ENCODE data around the gene PRKCH. TPM values are rescaled to one million over a fixed set of nuclear protein-coding genes. Genes with fewer than 3 reads are reported as not detected.
"Not testable (repeated sequence)": the region's sequence is repeated elsewhere in the genome, so short reads cannot be mapped to it uniquely, and the experiment has no call there.

PRKCH gene
- polyA plus RNA-seq, 3 donors, result 5.1 to 19.7 (median 10.1) TPM

GRCh38 chr14:61401461-61401860 lies 80.1 kb downstream of the PRKCH start:
- H3K27ac ChIP-seq (ENCODE audit: low read depth, low read length), result no peak overlapping the region
- 75 to 94% (median 85%) methylated on average over 2 of the region's 2 CpGs for WGBS, 3 donors

GRCh38 chr14:61403411-61403810 lies 82.0 kb downstream of the PRKCH start:
- WGBS, 3 donors, result 51 to 75% (median 64%) methylated on average over 2 of the region's 2 CpGs
- no peak overlapping the region for H3K27ac ChIP-seq (ENCODE audit: low read depth, low read length)

- 81 to 92% (median 88%) methylated on average over 1 of the region's 1 CpG for WGBS, 3 donors
- H3K27ac ChIP-seq (ENCODE audit: low read depth, low read length), result no peak overlapping the region
These were observed 83.3 kb downstream of the PRKCH start for GRCh38 chr14:61404637-61405036.

DNA sequence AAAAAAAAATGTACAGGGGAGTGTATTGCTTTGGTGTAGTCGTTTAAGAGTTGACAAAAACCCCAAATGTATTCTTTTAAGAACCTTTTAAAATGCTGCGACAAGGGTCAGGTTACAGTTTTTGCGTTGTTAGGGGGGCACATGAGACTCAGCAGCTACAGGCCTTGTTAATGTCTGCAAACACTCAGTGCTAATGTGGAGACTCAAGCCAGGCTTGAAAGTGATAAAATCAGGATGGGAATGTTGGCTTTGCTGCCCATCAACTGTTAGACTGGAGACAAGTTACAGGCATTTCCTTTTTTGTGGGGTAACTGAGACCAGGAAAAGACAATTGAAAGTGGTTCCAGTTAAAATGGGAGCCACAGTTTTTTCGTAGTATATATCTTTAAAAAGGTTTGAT lies 84.8 kb downstream of the PRKCH start:
- 62 to 66% (median 66%) methylated on average over 4 of the region's 4 CpGs for WGBS, 3 donors
- H3K27ac ChIP-seq (ENCODE audit: low read depth, low read length), result no peak overlapping the region

- H3K27ac ChIP-seq (ENCODE audit: low read depth, low read length), result no peak overlapping the region
- WGBS, 3 donors, result 51 to 62% (median 58%) methylated on average over 6 of the region's 6 CpGs
These were observed 85.3 kb downstream of the PRKCH start for GRCh38 chr14:61406675-61407074.

DNA sequence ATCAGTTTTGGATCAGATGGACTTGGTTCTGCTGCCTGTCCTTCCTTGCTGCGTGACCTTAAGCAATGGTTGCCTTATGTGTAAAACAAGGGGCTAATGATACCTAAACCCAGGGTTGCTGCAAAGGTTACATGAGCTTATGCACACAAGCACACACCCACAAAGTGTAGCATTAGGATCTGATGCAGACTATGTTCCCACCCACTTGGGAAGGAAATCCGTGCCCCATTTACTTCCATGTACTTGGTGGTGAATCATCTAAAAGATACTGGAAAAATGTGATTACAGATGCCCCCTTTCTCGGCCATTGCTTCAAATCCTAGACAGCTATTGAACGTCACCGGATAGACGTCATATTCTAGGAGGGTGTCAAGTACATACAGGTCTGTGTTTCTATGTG lies 87.1 kb downstream of the PRKCH start:
- 93 to 96% (median 96%) methylated on average over 6 of the region's 6 CpGs for WGBS, 3 donors
- no peak overlapping the region for H3K27ac ChIP-seq (ENCODE audit: low read depth, low read length)

DNA sequence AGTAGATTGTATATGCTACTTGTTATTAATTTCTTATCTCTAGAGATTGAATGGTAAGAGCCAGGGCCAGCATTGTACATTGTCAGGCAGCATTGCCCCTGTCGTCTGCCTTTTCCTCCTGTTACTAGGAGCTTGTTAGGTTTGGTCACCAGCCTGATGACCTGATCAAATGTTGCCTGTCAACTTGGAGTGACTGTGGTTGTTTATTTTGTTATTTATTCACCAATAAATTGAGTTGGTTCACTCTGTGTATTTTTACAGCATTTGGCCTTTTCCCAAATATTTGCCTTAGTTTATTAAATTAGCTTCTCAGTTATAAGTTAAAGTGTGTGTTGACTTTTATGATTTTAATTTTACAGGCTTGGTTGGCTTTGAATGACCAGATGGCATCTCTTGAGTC lies 88.4 kb downstream of the PRKCH start:
- no peak overlapping the region for H3K27ac ChIP-seq (ENCODE audit: low read depth, low read length)
- WGBS, 3 donors, result 46 to 69% (median 64%) methylated on average over 1 of the region's 1 CpG

DNA sequence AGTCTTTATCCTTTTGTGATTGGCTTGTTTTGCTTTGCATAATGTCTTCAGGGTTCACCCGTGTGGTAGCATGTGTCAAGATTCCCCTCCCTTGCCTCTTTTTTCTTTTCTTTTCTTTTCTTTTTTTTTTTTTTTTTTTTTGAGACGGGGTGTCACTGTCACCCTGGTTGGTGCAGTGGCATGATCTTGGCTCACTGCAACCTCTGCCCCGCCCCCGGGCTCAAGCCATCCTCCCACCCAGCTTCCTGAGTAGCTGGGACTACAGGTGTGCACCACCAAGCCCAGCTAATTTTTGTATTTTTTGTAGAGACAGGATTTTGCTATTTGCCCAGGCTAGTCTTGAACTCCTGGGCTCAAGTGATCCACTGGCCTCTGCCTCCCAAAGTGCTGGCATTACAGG lies 94.6 kb downstream of the PRKCH start:
- H3K27ac ChIP-seq (ENCODE audit: low read depth, low read length), result not testable (repeated sequence)
- WGBS, 3 donors, result 85 to 95% (median 88%) methylated on average over 4 of the region's 4 CpGs

- H3K27ac ChIP-seq (ENCODE audit: low read depth, low read length), result no peak overlapping the region
- 41 to 67% (median 53%) methylated on average over 2 of the region's 2 CpGs for WGBS, 3 donors
These were observed 95.2 kb downstream of the PRKCH start for GRCh38 chr14:61416591-61416990.

GRCh38 chr14:61417141-61417540 lies 95.8 kb downstream of the PRKCH start:
- WGBS, 3 donors, result 37 to 82% (median 53%) methylated on average over 4 of the region's 4 CpGs
- H3K27ac ChIP-seq (ENCODE audit: low read depth, low read length), result no peak overlapping the region

- 60 to 79% (median 65%) methylated on average over 7 of the region's 7 CpGs for WGBS, 3 donors
- no peak overlapping the region for H3K27ac ChIP-seq (ENCODE audit: low read depth, low read length)
These were observed 96.6 kb downstream of the PRKCH start for GRCh38 chr14:61417883-61418455.

DNA sequence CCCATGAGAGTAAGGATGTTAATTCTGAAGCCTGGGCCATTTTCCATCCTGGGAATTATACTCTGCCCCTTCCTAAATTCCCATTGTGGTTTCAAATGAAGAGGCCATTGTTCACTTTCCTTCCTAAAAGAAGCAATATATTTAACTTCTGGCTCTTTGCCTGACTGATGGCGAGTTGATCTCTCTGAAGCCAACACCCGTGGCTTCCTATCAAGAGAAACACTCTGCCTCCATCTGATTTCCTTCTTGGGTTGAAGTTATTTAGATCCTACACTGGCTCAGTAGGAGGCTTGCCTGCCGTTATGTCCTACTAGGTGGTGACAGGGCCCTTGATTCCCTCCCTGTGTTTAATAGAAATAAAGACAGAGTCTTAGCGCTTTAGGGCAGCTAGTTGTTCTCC lies 97.4 kb downstream of the PRKCH start:
- 47 to 67% (median 51%) methylated on average over 4 of the region's 4 CpGs for WGBS, 3 donors
- H3K27ac ChIP-seq (ENCODE audit: low read depth, low read length), result no peak overlapping the region

DNA sequence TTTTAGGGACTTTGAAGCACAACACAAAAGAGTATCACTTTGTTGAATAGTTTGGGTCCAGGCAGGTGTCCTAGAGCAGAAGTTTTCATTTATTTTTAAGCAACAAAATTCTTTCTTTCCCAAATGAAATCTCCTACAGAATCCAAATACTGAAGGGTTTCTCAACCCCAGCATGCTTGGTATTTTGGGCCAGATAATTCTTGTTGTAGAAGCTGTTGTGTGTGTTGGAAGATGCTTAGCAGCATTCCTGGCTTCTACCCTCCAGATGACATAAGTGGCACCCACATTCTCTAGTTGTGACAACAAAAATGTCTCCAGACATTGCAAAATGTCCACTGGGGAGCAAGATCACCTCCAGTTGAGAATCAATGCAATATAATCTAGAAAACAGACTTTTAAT lies 97.8 kb downstream of the PRKCH start:
- H3K27ac ChIP-seq (ENCODE audit: low read depth, low read length), result no peak overlapping the region

- WGBS, 3 donors, result 71 to 78% (median 71%) methylated on average over 4 of the region's 4 CpGs
These were observed 98.9 kb downstream of the PRKCH start for GRCh38 chr14:61420326-61420725.

GRCh38 chr14:61421212-61421923 lies 100.0 kb downstream of the PRKCH start:
- WGBS, 3 donors, result 46 to 89% (median 48%) methylated on average over 1 of the region's 1 CpG
- no peak overlapping the region for H3K27ac ChIP-seq (ENCODE audit: low read depth, low read length)

More at GRCh38 chr14:61420326-61420725, 98.9 kb downstream of the PRKCH start:
- H3K27ac ChIP-seq (ENCODE audit: low read depth, low read length), result no peak overlapping the region

DNA sequence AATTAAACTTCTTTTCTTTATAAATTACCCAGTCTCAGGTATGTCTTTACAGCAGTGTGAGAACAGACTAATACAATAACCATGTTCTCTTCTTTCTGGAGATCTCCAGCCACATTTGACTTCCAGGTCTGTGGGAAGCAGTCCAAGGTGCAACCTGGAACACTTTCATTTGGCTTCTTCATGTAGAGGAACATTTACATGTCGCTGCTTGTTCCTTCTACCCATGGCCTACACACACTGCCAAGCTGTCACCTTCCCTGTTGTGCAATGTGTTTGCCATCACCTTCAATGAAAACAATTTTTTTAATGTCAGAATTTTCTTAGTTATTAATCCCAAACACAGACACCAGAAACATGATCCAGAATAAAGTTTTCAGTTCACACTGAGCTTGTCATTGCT lies 104.7 kb downstream of the PRKCH start:
- H3K27ac ChIP-seq (ENCODE audit: low read depth, low read length), result no peak overlapping the region
- 27 to 85% (median 79%) methylated on average over 1 of the region's 1 CpG for WGBS, 3 donors

DNA sequence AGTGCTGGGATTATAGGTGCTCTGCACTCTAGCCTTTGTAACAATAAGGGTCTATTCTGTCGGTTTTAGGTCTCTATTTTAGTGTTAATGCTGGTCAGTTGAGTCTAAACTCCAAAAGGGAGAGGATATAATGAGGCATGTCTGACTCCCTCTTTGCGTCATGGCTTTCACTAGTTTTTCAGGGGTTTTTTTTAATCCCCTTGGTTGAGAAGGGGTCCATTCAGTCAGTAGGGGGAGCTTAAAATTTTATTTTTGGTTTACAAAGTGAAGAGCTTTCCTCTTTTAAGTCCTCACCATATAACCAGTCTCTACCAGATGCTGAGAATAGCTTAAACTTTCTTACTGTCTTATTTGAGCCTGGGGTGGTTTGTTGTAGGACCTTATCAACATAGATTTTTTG lies 106.9 kb downstream of the PRKCH start:
- 69 to 82% (median 80%) methylated on average over 2 of the region's 2 CpGs for WGBS, 3 donors
- no peak overlapping the region for H3K27ac ChIP-seq (ENCODE audit: low read depth, low read length)

DNA sequence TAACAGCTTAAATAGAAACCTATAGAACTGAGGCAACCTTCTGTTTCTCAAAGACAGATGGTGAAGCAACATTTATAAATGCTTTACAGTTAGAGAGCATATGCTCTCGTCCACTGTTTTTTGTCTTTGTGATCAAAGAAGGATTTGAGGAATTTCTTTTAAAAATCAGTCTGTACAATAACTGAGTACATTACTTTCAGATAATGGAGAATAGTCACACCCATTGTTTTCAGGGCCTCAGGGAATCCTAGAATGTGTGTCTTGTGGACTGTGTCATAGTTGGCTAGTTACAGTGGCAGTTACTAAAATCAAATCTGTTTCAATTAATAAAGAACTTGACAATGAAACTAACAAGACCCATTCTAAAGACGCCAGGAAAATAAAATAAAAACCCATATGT lies 107.9 kb downstream of the PRKCH start:
- H3K27ac ChIP-seq (ENCODE audit: low read depth, low read length), result no peak overlapping the region
- WGBS, 3 donors, result 61 to 64% (median 62%) methylated on average over 2 of the region's 2 CpGs

DNA sequence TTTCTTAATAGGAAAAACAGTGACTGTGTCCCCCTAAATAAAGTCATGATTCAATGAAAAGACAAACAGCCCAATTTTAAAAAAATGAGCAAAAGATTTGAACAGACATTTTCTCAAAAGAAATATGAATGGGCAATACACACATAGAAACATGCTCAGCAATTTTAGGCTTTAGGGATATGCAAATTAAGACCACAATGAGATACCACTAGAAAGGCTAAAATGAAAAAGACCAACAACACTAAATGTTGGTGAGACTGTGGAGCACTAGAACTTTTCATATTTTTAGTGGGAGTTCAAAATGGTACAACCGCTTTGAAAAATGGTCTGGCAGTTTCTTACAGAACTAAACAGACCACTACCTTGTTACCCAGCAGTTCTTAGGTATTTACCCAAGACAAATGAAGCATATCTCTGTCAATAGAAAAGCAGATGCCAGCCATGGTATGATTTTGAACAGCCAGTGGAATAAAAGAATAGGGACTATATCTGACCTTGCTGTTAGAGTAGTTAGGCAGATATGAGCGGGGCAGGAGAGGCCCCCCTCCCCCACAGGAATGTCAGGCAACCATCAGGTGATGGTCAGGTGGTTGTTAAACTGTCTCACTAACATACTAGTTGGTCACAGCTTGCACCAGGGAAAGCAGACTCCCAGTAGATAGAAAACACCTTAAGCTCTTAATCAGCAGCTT lies 108.8 kb downstream of the PRKCH start:
- WGBS, 3 donors, result 63 to 95% (median 93%) methylated on average over 2 of the region's 2 CpGs
- no peak overlapping the region for H3K27ac ChIP-seq (ENCODE audit: low read depth, low read length)

DNA sequence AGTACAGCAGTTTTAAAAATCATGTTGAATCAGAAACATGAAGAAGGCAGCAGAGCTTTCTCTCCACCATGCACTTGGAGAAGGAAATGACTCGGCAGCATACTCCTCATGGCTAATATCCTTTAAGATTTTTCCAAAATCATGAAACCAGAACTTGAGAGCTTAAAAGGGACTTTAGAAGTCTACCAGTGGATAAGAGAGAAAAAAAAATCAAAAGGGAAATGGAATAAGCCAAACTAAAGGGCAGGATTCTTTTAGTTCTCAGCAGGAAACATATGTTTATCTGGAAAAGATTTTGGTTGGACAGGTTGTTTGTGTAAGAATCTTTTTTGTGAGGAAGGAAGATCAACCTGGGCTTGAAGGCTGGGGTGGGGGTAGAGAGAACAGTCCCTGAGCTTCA lies 111.8 kb downstream of the PRKCH start:
- H3K27ac ChIP-seq (ENCODE audit: low read depth, low read length), result no peak overlapping the region

More for the DNA sequence above, 111.8 kb downstream of the PRKCH start:
- 19 to 53% (median 30%) methylated on average over 1 of the region's 1 CpG for WGBS, 3 donors
